IMR-90 (cell line): ENCODE measurements around the gene SMARCAD1. TPM values are rescaled to one million over a fixed set of nuclear protein-coding genes. Genes with fewer than 3 reads are reported as not detected.
A peak's percentile ranks its signal among the peaks of the same experiment; 100 is the strongest.

ENCODE experiments used
- ATAC-seq: fragments of 200-7000 bp; cut with Tn5 transposase; 2 replicates; pipeline ENCODE4 v1.9.1; 2020; ENCODE audit warnings: low read depth, mild to moderate bottlenecking, moderate library complexity
- BruUV-seq: library from RNA; stranded (reverse); fragments of 400-500 nt; replicated peaks from 2 replicates; lab custom pipeline; 2021; lab: Mats Ljungman, UMichigan
- CTCF ChIA-PET: fragments of 300-600 bp; formaldehyde crosslinking; extraction: SDS; loops from one replicate; lab custom pipeline; 2021; ENCODE audit warnings: antibody characterized with exemption; lab: Yijun Ruan, JAX
- POLR2A ChIA-PET: fragments of 300-600 bp; sonication (Branson Sonifier 250); formaldehyde crosslinking; loops from one replicate; lab custom pipeline; 2022; ENCODE audit warnings: antibody characterized with exemption; ENCODE audit not compliant: unreplicated experiment; lab: Charles Lee
- DNase-seq: peaks from one replicate; pipeline ENCODE4 v3.0.0; 2013
- H2AFZ ChIP-seq: replicated peaks from 2 replicates; pipeline ENCODE3; 2013; ENCODE audit warnings: low read length, mild to moderate bottlenecking; ENCODE audit not compliant: poor library complexity
- H2AK5ac ChIP-seq: 2 replicates; pipeline ENCODE4 v1.6.1; 2013; ENCODE audit warnings: low read depth, low read length, inconsistent platforms
- H2AK9ac ChIP-seq: replicated peaks from 2 replicates; pipeline ENCODE3; 2013; ENCODE audit warnings: mild to moderate bottlenecking, low read depth, low read length, moderate library complexity; ENCODE audit not compliant: poor library complexity
- H2BK120ac ChIP-seq: 2 replicates; pipeline ENCODE4 v1.6.1; 2013; ENCODE audit warnings: low read depth, low read length, inconsistent platforms
- H2BK15ac ChIP-seq: 3 replicates; pipeline ENCODE4 v1.6.1; 2013; ENCODE audit warnings: low read depth, low read length, inconsistent platforms
- H2BK20ac ChIP-seq: 2 replicates; pipeline ENCODE4 v1.6.1; 2013; ENCODE audit warnings: low read depth, mild to moderate bottlenecking, inconsistent platforms, low read length, moderate library complexity
- H2BK5ac ChIP-seq: 2 replicates; pipeline ENCODE4 v1.6.1; 2013; ENCODE audit warnings: mild to moderate bottlenecking, low read depth, low read length, inconsistent platforms; ENCODE audit not compliant: poor library complexity, severe bottlenecking
- H3K14ac ChIP-seq: replicated peaks from 2 replicates; pipeline ENCODE4 v1.6.1; 2013; ENCODE audit warnings: low read depth, low read length, inconsistent platforms
- H3K18ac ChIP-seq: 2 replicates; pipeline ENCODE4 v1.6.1; 2013; ENCODE audit warnings: low read depth, low read length, control low read depth
- H3K23ac ChIP-seq: 2 replicates; pipeline ENCODE4 v1.6.1; 2013; ENCODE audit warnings: low read depth, low read length, inconsistent platforms
- H3K27ac ChIP-seq: 2 replicates; pipeline ENCODE4 v1.5.1; 2013; ENCODE audit warnings: mild to moderate bottlenecking, control low read depth, low read length; ENCODE audit not compliant: insufficient read depth
- H3K27me3 ChIP-seq: 2 replicates; pipeline ENCODE4 v1.6.1; 2013; ENCODE audit warnings: low read length; ENCODE audit not compliant: control insufficient read depth, insufficient read depth
- H3K36me3 ChIP-seq: 2 replicates; pipeline ENCODE4 v1.6.1; 2013; ENCODE audit warnings: low read length, mixed read lengths; ENCODE audit not compliant: control insufficient read depth, insufficient read depth
- H3K4ac ChIP-seq: 2 replicates; pipeline ENCODE4 v1.6.1; 2013; ENCODE audit warnings: low read depth, low read length, inconsistent platforms
- H3K4me1 ChIP-seq: 2 replicates; pipeline ENCODE4 v1.6.1; 2013; ENCODE audit warnings: low read length, mixed read lengths; ENCODE audit not compliant: control insufficient read depth, insufficient read depth
- H3K4me2 ChIP-seq: 2 replicates; pipeline ENCODE4 v1.6.1; 2013; ENCODE audit warnings: low read depth, mild to moderate bottlenecking, control low read depth, low read length, moderate library complexity
- H3K4me3 ChIP-seq: 2 replicates; pipeline ENCODE4 v1.5.1; 2013; ENCODE audit warnings: low read depth, mild to moderate bottlenecking, control low read depth, low read length, moderate library complexity; ENCODE audit not compliant: insufficient read depth
- H3K56ac ChIP-seq: 2 replicates; pipeline ENCODE4 v1.6.1; 2013; ENCODE audit warnings: low read length, inconsistent platforms; ENCODE audit not compliant: insufficient read depth; ENCODE audit errors: extremely low read depth
- H3K79me1 ChIP-seq, 2 experiments: 2 replicates each; pipeline ENCODE4 v1.6.1; 2013; ENCODE audit warnings: low read length in 2 of 2, inconsistent platforms in 1 of 2, low read depth in 1 of 2
- H3K9ac ChIP-seq: 2 replicates; pipeline ENCODE4 v1.6.1; 2013; ENCODE audit warnings: low read depth, low read length, control low read depth
- H3K9me1 ChIP-seq: 2 replicates; pipeline ENCODE4 v1.6.1; 2013; ENCODE audit warnings: low read length, inconsistent platforms; ENCODE audit not compliant: insufficient read depth
- H3K9me3 ChIP-seq: 2 replicates; pipeline ENCODE4 v1.6.1; 2013; ENCODE audit warnings: low read length; ENCODE audit not compliant: control insufficient read depth, insufficient read depth
- H4K20me1 ChIP-seq: 2 replicates; pipeline ENCODE4 v1.6.1; 2013; ENCODE audit warnings: low read length, inconsistent platforms; ENCODE audit not compliant: insufficient read depth
- H4K5ac ChIP-seq: 2 replicates; pipeline ENCODE4 v1.6.1; 2013; ENCODE audit warnings: mild to moderate bottlenecking, low read depth, low read length, control low read depth
- H4K8ac ChIP-seq, 2 experiments: 2 replicates each; pipeline ENCODE4 v1.6.1; 2013; ENCODE audit warnings: low read depth in 2 of 2, low read length in 2 of 2, control low read depth in 1 of 2, inconsistent platforms in 1 of 2
- H4K91ac ChIP-seq: 2 replicates; pipeline ENCODE4 v1.6.1; 2013; ENCODE audit warnings: low read depth, low read length, inconsistent platforms; ENCODE audit not compliant: insufficient read depth
- CTCF ChIP-seq: conservative IDR thresholded peaks from 2 replicates; pipeline ENCODE4 v1.5.1; 2012; ENCODE audit warnings: mild to moderate bottlenecking, low read depth, low read length, improper control_type of control experiment
- FOS ChIP-seq: fragments of 150-350 bp; IDR thresholded peaks from 2 replicates; pipeline ENCODE4 v1.6.1; 2016; ENCODE audit warnings: low read depth, low read length
- RAD21 ChIP-seq: IDR thresholded peaks from 2 replicates; pipeline ENCODE4 v1.6.1; 2012; ENCODE audit warnings: low read length, improper control_type of control experiment
- dilution Hi-C: fragments of 300-500 bp; cut with HindIII; formaldehyde crosslinking; loops from one replicate; pipeline ENCODE4 v1.14.3; 2018; ENCODE audit warnings: low sequenced_read_pairs; ENCODE audit not compliant: unreplicated experiment
- in situ Hi-C: fragments of 300-500 bp; cut with MboI; formaldehyde crosslinking; loops from 3 replicates; pipeline ENCODE4 v1.14.3; 2019; ENCODE audit warnings: low sequenced_read_pairs, inconsistent platforms, mixed read lengths
- intact Hi-C: fragments of 100-400 bp; cut with micrococcal nuclease; formaldehyde crosslinking; loops from 2 replicates; pipeline ENCODE4 v1.10.0; 2022
- polyA plus RNA-seq, 3 experiments: library from polyadenylated mRNA; depleted of rRNA; stranded (reverse); fragments of >200 nt; gene quantifications; 2 replicates each; pipeline ENCODE4 v1.2.3, GENCODE V29; 2012; ENCODE audit warnings: low replicate concordance in 1 of 3
- total RNA-seq: library from RNA; depleted of rRNA; stranded (reverse); fragments of >200 nt; gene quantifications from 2 replicates; pipeline ENCODE4 v1.2.3, GENCODE V29; 2012

SMARCAD1 gene
- total and polyA plus RNA-seq, 2 of the 4 experiments (the other 2 are of a cell fraction), result 12.3 to 35.3 TPM

GRCh38 chr4:94256828-94257227 lies 49.2 kb downstream of the SMARCAD1 start:
- H4K5ac ChIP-seq, result no peak overlapping the region
- H3K27me3 ChIP-seq, result no peaks in the 10 kb centered on the region
- no peak overlapping the region for H2AK9ac ChIP-seq
- no peak overlapping the region for H3K4ac ChIP-seq
- H3K9me3 ChIP-seq, result no peaks in the 10 kb centered on the region
- no peak overlapping the region for H3K27ac ChIP-seq
- H3K9ac ChIP-seq, result no peak overlapping the region
- dilution Hi-C loops (no loop called here), intact Hi-C loops (loop anchor here (5.0 kb wide), 1 partner anchor 465 kb away; no protein-coding TSS in a partner anchor), in situ Hi-C loops (no loop called here)
- no peak overlapping the region for H2AFZ ChIP-seq
- ATAC-seq (0 out of 2 replicates have a peak, but pooled peaks have one; percentile 53), DNase-seq (peak; percentile 7)
- H4K8ac ChIP-seq, result no peak overlapping the region
- H3K4me2 ChIP-seq, result no peak overlapping the region
- H4K91ac ChIP-seq, result no peak overlapping the region
- H3K4me3 ChIP-seq, result no peak overlapping the region
- ChIA-PET CTCF (no interaction called here), POLR2A (no interaction called here)
- no peak overlapping the region for H2BK5ac ChIP-seq
- H4K20me1 ChIP-seq, result no peaks in the 10 kb centered on the region
- no peak overlapping the region for H3K14ac ChIP-seq
- no peak for TF ChIP-seq FOS
- peak; percentile 28 for TF ChIP-seq CTCF
- TF ChIP-seq RAD21, result peak; percentile 36
- no peaks in the 10 kb centered on the region for H3K4me1 ChIP-seq
- peaks cover 2 to 3% of the 10 kb centered on the region in 2 experiments; a peak in 2 of 4 replicates for H3K79me1 ChIP-seq
- no peak overlapping the region for H3K56ac ChIP-seq
- no peak overlapping the region for H2BK20ac ChIP-seq
- no peaks in the 10 kb centered on the region for H3K9me1 ChIP-seq
- H2BK120ac ChIP-seq, result no peak overlapping the region
- peaks cover 20% of the 10 kb centered on the region for H3K36me3 ChIP-seq
- no TSS peak for BruUV-seq
- no peak overlapping the region for H3K18ac ChIP-seq
- H2AK5ac ChIP-seq, result no peak overlapping the region
- no peak overlapping the region for H2BK15ac ChIP-seq
- no peak overlapping the region for H3K23ac ChIP-seq
